Kidney glomerular epithelial cell (primary cell): Measurements from ENCODE around the gene HSD11B1.
A peak's percentile ranks its signal among the peaks of the same experiment; 100 is the strongest.
"Not testable (repeated sequence)": the region's sequence is repeated elsewhere in the genome, so short reads cannot be mapped to it uniquely, and the experiment has no call there.

Source experiments
- DNase-seq: peaks from one replicate; lab custom pipeline; 2025; lab: John Stamatoyannopoulos, UW

Gene HSD11B1

DNA sequence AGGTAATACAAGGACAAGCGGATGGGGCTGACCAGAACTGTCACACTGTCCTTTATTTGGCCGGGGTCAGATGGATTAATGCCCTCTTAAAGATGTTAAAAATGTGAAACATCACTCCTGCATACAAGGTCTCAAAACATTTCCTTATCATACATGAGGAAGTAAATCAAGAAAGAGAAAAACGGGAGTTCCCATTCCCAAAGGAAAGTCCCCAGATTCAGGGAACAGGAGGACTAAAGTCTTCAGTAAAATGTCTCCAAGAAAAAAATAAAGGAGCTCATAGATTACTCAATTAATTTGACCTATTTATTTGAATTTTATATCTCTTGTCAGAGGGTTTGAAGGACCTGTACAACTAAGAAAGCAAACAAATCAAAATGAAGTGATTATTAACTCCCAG is 13.4 kb upstream of the HSD11B1 start:
- DNase-seq, result no peak

DNA sequence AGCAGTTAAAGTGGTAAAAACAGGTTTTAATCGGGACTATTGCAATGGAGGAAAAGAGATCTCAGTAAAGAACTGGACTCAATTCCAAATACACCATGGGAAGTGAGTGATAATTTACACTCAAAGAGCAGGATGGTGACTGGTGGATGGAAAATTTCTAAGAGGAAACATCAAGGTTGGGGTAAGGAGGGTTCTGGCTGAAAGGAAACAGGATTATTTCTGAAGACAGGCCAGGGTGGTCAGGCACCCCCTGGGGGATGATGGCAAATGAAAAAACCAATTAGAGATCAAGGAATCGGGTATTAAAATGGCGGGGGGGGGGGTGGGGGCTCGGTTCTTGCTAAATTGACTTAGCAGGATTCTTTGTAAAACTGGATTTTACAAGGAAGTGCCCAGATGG is 12.3 kb upstream of the HSD11B1 start:
- DNase-seq, result no peak

DNA sequence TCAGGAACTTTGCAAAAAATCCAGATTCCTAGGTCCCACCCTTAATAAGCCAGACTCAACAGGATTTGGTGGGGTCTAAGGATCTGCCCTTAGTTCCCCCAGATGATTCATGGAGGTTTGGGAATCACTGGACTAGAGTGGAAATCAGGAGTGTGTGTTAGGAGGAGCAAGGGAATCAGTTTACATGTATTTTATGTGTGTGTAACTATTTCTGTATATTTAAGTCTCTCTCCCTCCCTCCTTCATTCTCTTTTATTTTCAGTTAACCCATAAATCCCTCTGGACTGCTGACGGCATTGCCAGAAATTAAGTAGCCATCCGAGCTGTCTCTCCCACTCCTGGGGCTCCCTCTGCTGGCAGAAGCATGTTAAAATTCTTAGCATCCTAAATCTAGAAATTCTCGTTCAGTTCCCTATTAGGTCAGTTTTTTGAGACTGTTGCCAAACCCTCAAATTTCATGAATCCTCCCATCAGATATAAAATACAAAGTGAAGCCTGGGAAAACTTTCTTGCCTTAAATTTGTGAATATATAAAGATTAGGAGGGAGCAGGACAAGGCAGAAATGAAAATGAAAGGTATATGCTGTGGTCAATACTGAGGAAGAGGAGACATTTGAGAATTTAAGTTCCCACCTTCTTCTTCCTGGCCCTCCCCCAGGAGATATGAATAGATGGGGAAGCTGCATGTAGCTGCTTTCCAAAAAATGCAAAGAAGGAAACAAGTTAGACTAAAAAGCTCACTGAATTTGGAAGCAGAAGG is 11.7 kb upstream of the HSD11B1 start:
- peak; percentile 56 for DNase-seq

DNA sequence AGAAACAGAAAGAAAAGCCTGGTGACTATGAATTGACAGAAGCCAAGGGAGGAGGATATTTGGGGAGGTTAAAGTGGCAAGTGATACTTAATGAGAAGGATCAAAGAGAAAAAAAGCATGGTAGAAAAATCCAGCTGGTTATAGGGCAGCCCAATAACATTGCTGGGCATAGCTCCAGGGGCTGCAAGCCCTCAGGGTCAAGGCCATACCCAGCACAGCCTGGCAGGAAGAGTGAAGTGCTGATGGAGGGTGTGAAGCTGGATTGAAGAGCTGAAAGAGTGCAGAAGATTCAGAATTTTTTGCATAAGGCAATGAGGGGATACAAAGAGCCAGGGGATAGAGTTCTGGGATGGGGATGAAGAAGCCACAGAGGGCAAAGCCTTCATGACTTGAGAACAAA is 8.0 kb upstream of the HSD11B1 start:
- DNase-seq, result no peak

DNA sequence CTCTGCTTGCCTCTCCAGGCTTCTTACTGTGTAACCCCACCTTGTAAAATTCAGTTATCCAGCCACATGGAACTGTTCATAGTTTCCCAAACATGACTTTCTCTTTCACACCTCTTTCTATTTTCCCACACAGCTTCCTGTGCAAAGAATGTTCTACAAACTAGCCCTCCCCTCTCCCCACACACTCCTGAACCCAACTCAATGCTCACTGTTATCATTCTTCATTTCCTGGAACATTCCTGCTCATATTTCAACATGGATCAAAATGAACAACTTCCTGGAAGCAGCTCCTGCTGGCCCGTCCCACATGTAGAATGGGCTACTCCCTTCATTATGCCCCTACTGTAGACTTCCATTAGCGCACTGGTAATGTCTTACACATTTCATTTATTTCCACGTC is 7.5 kb upstream of the HSD11B1 start:
- DNase-seq, result no peak

DNA sequence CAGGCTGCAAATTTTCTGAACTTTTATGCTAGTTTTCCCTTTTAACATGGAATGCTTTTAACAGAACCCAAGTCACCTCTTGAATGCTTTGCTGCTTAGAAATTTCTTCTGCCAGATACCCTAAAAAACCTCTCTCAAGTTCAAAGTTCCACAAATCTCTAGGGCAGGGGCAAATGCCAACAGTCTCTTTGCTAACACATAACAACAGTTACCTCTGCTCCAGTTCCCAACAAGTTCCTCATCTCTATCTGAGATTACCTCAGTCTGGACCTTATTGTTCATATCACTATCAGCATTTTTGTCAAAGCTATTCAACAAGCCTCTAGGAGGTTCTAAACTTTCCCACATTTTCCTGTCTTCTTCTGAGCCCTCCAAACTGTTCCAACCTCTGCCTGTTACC is 4.0 kb upstream of the HSD11B1 start:
- DNase-seq, result not testable (repeated sequence)

DNA sequence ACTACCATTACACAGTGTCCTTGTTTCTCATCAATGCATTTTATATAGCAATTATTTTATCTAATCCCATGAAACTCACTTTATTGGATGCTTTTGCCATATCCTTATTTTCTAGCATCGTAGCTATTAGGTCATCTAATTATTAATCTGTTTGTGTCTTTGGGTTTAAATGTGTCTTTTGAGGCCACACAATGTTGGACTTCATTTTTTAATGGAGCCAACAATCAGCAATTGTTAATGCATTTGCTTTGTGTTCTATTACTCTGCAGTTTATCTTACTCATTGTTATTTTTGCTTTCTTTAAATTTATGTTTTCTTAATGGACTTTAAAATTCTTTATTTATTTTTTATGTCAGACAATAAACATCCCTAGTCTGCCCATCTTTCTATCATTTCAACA is 1.8 kb upstream of the HSD11B1 start:
- DNase-seq, result no peak

DNA sequence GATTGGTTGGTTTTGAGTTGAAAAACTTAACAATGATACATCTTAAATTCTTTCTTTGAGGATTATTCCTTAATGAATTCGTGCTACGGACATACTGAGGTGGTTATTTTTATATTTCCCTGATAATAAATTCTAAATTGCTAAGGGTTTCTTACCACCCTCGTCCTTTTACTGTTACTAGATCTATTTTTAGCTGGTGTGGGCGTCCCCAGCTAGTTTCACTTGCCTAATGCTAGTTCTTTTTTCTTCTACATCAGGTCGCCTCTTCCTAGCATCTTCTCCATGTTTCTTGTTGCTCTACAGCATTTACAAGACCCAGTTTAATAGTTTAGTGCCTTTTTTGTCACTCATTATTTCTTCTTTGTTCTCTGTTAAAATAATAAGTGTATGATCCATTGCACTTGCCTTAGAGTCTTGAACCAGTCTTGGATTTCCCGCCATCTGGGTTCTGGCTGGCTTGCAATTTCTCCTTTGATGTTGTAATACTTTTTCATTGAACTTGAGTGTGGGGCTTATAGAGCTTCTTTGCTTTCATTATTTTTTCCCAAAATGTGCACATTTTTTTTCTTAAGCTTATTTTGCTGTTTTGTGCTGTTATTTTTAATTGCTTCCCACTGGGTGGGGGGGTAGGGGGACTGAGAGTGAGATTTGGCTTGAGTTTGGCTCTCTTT is 677 bp upstream of the HSD11B1 start:
- no peak for DNase-seq

DNA sequence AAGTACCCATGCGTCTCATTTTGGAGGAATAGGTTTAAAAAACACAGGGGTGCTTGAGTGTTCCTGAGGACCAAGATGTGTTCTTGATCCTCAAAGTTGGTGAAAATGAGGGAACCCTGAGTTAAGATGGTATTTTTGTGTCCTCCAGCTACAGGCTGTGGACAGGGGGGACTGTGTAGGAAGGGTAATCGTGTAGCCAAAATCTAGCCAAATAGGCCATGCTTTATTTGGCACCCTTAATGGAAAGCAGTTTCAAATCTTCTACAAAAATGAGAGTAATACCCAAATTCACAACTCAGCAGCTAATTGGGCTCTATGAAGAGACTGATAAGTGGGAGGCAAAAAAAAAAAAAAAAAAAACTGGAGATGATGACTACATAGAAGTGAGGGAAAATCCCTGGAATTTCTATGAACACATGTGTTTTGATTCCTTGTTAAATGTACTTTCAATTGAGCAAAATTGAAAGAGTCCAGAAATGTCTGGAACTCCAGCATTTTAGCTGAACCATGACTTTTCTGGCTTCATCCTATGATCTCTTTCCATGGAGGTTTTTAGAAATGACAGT is 470 bp downstream of the HSD11B1 start:
- DNase-seq, result no peak

DNA sequence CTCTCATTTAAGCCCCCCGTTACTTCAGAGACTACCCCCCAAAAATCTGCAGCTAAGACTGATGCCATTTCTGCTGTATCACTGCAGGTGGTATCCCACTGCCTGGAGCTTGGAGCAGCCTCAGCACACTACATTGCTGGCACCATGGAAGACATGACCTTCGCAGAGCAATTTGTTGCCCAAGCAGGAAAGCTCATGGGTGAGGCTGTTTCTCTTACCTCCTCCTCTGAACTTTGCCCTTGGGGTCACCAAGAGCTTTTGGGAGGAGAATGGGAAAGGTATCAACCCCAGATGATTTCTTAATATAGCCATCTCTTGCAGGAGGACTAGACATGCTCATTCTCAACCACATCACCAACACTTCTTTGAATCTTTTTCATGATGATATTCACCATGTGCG is 2.0 kb downstream of the HSD11B1 start:
- DNase-seq, result no peak

DNA sequence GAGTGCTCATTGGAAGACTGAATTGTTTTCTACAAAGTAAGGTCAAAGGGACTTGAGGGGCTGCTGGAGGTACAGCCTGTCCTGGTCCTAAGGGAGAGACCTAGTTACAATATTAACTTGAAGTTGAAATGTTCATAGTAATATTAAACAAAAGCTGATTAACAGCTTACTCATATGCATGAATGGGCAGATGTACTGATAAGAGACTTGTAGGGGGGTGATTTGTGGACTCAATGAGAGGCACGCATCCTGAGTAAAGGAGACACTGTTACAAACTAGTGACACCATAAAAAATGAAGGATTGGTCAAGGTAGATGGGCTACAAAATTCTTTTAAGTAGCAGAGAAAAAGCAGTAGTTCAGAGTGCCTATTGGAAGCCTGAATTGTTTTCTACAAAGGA is 2.7 kb downstream of the HSD11B1 start:
- no peak for DNase-seq

DNA sequence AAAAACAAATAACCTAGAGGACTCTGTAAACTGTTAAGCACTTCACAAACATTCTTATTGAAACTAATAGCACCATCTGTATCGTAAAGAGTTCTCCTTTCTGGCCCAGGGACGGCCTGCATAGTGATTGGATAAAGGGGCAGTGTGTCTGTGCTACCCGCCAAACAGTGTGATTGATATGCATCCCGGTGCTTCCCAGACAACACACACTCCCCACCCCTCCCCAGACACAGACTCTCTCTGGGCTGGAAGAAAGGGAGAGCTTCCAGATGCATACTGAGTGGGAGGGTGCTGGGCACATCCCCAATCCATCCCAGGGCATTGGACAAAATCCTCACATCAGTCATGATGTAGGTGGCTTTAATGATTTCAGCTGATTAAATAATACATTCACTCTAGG is 3.7 kb downstream of the HSD11B1 start:
- DNase-seq, result no peak

DNA sequence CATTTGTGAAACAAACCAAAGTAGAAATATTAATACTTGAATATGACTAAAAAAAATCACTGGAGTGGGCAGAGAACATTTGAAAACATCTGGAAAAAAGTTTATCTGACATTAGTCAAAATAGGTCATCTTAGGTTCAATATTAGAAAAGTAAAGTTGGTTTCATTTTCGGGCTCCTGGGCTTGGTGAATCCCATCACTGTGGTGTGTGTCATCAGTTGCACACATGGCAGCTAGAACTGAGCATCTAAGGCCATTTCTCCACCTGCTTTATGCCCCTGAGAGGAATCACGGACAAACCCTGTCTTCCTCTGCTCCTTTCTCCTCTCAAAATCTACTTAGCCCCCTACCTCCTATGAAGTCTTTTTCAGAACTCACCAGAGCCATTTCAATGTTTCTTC is 5.4 kb downstream of the HSD11B1 start:
- no peak for DNase-seq

DNA sequence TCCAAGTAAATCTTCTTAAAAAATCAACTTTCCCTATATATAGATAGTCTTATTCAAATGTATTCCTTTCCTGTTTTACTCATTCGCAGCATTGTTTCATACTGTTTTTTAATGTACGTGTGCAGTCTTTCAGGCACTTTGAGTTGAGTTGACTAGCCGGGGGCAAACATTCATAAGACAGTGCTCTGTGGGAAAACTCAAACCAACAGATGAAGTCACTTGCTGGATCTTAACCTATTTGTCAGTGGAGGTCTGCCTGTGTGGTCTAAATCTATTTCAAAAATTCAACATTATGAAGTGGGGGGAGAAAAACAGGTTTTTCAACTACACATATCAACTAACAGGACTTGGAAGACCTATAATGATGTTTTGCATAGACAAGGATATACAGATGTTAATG is 6.2 kb downstream of the HSD11B1 start:
- no peak for DNase-seq

DNA sequence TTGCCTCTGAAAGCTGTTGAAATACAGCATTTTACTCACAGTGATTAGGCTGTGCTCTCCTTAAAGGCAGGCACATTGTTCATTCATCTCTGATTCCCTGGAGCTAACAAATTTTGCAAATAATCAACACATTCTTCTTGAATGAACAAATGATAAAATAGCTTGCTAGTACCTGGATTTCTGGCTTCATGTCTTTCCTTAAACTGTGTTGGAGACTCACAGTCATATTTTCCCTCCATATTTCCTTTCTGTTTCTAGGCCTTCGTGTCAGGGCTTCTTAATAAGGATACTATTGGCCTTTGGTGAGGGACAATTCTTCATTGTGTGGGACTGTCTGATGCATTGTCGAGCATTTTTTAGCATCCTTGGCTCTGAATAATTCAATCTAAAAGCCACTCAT is 9.7 kb downstream of the HSD11B1 start:
- DNase-seq, result no peak

DNA sequence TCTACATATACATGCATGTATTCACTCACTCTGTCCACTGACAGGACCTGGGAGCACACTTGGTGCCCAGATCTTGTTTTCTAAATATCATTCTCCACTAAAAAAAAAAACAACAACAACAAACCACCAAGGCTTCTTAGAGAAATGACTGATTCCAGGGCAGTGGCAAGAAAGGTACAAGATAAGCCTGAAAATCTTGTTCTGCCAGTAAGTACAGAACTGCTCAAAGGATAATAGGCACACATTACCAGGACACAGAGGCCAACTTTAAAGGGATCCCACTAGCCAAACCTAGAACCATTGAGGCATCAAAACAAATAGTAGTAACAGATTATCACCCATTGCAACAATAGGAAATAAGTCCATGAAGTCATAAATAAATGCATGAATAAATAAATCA is 10.7 kb downstream of the HSD11B1 start:
- DNase-seq, result no peak

DNA sequence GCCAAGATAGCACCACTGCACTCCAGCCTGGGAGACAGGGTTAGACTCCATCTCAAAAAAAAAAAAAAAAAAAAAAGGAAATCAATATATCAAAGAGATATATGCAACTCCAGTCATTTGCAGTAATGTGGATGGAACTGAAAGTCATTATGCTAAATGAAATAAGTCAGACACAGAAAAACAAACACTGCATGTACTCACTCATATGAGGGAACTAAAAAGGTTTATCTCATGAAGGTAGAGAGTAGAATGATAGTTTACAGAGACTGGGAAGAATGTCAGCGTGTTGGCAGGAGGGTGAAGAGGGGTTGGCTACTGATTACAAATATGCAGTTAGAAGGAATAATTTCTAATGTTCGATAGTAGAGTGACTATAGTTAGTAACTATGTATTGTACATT is 13.2 kb downstream of the HSD11B1 start:
- DNase-seq, result no peak

DNA sequence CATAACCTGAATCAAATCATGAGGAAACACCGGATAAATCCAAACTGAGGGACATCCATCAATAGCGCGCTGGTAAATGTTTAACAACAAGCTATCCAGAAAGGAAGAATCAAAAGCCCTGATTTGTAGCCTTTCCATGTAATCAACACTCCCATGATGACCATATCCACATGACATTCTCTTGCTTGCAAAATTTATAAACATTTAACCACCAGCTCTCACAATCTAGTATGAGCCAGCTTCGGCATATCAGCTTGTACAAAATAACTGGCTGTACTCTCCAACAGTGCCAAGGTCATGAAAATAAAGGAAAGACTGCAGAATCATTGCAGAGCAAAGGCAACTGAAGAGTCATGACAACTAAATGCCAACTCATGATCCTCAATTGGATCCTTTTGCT is 15.7 kb downstream of the HSD11B1 start:
- no peak for DNase-seq

DNA sequence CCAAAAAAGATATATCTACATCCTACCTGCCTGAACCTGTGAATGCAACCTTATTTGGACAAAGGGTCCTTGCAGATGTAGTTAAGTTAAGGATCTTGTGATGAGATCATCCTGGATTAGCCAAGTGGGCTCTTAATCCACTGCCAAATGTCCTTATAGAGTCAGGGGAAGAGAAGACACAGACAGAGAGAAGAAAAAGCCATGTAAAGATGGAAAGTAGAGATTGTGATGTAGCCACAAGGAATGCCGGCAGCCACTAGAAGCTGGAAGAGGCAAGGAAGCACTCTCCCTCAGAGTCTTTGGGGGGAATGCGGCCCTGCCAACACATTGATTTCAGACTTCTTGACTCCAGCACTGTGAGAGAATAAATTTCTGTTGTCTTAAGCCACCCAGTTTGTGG is 16.2 kb downstream of the HSD11B1 start:
- no peak for DNase-seq

DNA sequence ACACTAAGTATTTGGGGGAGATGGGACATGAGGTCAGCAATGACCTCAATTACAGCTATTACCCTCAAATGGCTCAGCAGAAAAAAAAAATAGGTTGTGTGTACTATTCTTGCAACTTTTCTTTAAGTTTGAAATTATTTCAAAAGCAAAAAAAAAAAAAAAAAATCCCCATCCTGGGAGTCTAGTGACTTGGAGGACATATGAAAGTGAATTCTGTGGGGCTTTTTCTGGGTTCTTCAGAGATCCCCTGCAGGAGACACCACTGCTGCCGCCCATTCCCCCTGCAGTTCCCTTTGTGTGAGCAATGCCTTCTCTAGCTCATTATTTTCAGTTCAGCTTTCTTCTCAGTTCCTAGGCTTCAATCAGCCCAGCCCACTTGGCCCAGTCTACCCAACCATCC is 16.7 kb downstream of the HSD11B1 start:
- no peak for DNase-seq

DNA sequence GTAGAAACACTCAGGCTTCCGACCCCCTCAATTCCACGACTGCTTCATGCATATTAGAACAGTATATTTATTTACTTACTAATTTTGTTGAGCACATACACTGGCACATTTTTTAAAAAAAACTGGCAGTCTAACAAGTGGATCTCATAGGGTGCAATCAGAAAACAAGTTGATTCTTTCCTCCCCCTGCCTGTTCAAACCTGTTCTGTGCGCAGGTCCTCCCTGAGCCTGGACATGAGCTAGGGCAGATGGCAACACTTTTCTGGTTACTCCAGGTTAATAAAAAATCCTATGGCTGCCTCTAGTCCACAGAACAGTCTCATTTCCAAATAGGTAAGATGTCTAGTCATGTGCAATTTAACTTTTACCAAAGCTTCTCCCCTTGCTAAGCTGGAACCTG is 18.6 kb downstream of the HSD11B1 start:
- DNase-seq, result no peak

DNA sequence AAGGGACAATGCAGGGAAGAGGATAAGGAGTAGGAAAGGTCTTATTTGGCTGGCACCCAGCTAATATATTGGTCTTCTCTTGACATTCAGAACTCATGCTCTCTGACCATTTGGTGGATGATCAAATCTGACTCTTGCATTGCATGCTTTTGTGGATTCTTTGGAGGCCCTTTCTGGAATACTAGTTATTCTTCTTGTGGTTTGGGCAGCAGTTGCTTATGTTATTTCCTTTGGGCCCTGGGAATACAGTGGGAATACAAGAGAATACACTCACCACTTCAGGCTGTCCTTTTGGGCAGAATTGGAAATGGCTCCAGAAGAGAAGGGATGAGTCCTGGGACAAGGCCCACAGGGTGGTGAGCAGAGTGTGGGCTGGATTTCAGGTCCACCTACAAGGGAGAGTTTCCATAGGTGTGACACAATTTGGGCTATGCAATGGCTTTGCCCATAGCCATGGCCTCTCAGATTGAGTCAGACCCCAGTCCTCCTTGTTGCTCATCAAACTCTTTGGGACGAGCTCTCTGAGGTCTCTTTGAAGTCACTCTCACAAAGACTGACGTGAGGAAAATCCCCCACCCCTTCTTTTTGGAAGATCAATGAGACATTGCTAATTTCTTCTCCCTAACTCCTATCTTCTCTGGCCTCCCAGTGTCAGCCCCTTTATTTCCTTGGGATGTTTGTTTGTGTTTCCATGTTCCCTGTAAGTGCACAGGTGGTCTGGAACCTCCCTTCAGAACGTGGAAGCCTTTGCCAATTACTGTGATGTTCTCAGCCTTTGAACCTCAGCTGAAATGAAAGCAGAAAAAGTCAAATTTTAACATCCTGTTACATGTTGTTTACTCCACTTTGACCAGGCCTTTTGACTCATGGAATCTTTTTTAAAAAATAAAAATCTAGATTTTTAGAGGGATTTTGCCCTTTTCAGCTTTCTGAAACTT is 19.4 kb downstream of the HSD11B1 start:
- no peak for DNase-seq

DNA sequence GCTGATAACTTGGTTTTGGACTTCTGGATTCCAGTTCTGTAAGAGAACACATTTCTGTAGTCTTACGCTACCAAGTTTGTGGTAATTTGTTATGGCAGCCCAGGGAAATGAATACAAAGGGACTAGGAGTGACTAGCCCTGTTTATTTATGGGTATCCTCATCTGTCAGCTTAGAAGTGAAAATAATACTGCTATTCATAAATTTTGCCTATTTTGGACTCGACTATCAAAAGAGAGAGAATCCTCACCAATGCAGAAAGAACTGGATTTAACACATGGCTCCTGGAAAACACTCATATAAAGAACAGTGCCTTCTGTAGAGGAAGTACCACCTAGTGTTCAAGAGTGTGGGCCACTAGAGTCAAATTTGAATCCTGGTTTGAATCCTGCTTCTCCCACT is 22.6 kb downstream of the HSD11B1 start:
- no peak for DNase-seq
